Tibial artery (tissue), 4 donors: ENCODE results near the gene ZNF268.

Experiments
- DNase-seq, 2 donors: peaks; one replicate each; pipeline ENCODE4 v3.0.0-alpha.2; 2019
- H3K27ac ChIP-seq, 2 donors: fragments of 200-600 bp; sonication (generic) in 1 of 2; 1 replicate in 1 of 2; 2 replicates in 1 of 2; pipeline ENCODE4 v1.5.1; 2018 to 2019; ENCODE audit warnings: mild to moderate bottlenecking in 1 of 2
- H3K27me3 ChIP-seq, 2 donors: fragments of 200-600 bp; sonication (generic) in 1 of 2; one replicate each; pipeline versions ENCODE4 v1.5.1 to v1.6.0; 2016 to 2019
- H3K36me3 ChIP-seq, 3 donors: fragments of 200-600 bp; sonication (generic) in 2 of 3; one replicate each; pipeline ENCODE4 v1.5.1; 2016 to 2019; ENCODE audit warnings: mild to moderate bottlenecking in 2 of 3
- H3K4me1 ChIP-seq, 4 donors: fragments of 200-600 bp; sonication (generic) in 2 of 4; 1 replicate in 3 of 4; 2 replicates in 1 of 4; pipeline ENCODE4 v1.5.1; 2016 to 2019
- H3K4me3 ChIP-seq, 2 donors: fragments of 200-600 bp; sonication (generic) in 1 of 2; 1 replicate in 1 of 2; 2 replicates in 1 of 2; pipeline ENCODE4 v1.5.1; 2018 to 2019; ENCODE audit warnings: mild to moderate bottlenecking in 2 of 2
- H3K9me3 ChIP-seq, 3 donors: fragments of 200-600 bp; sonication (generic) in 1 of 3; one replicate each; pipeline ENCODE4 v1.5.1; 2016 to 2019
- CTCF ChIP-seq, 2 experiments: fragments of 200-600 bp in 1 of 2; fragments of 450-650 bp in 1 of 2; IDR thresholded peaks; one replicate each; pipeline ENCODE4 v1.5.1; 2017 to 2019; ENCODE audit warnings: antibody characterized with exemption in 2 of 2, mild to moderate bottlenecking in 1 of 2, moderate library complexity in 1 of 2
- intact Hi-C: fragments of 100-400 bp; cut with DNase I; formaldehyde crosslinking; loops from one replicate; pipeline ENCODE4 v1.15.0; 2023; ENCODE audit warnings: low total_unique reads

The ZNF268 gene

GRCh38 chr12:133172491-133172890 is 8.8 kb upstream of the ZNF268 start:
- no peak overlapping the region for H3K4me3 ChIP-seq
- no peak for TF ChIP-seq CTCF (IDR thresholded peaks at IDR 0.05)
- H3K27ac ChIP-seq, result no peak overlapping the region
- H3K27me3 ChIP-seq, result no peaks in the 10 kb centered on the region
- peaks cover 6 to 79% (median 28%) of the 10 kb centered on the region in 3 donors for H3K9me3 ChIP-seq
- peaks cover 0 to 5% (median 0%) of the 10 kb centered on the region in 3 donors for H3K36me3 ChIP-seq
- intact Hi-C loops, result no loop called here
- no peak for DNase-seq
- H3K4me1 ChIP-seq, result no peaks in the 10 kb centered on the region

- Histone ChIP-seq H3K4me3 (no peak overlapping the region), H3K27ac (no peak overlapping the region), H3K36me3 (no peaks in the 10 kb centered on the region), H3K9me3 (peaks cover 6 to 74% (median 16%) of the 10 kb centered on the region in 3 donors), H3K4me1 (no peaks in the 10 kb centered on the region), H3K27me3 (no peaks in the 10 kb centered on the region)
- intact Hi-C loops, result no loop called here
- no peak for DNase-seq
- no peak for TF ChIP-seq CTCF (IDR thresholded peaks at IDR 0.05)
Observed at GRCh38 chr12:133174901-133175300, 6.4 kb upstream of the ZNF268 start.

- no peak for DNase-seq
- peaks cover 28 to 31% (median 29%) of the 10 kb centered on the region in 3 donors for H3K36me3 ChIP-seq
- H3K4me1 ChIP-seq, result peaks cover 0 to 12% (median 10%) of the 10 kb centered on the region in 4 donors
- H3K27ac ChIP-seq, result peak overlapping the region in 1 of 2 donors; percentile 72
- no peak for TF ChIP-seq CTCF (IDR thresholded peaks at IDR 0.05)
- intact Hi-C loops, result no loop called here
- H3K27me3 ChIP-seq, result no peaks in the 10 kb centered on the region
- H3K4me3 ChIP-seq, result no peak overlapping the region
- H3K9me3 ChIP-seq, result peaks cover 4 to 58% (median 16%) of the 10 kb centered on the region in 3 donors
Observed at GRCh38 chr12:133180669-133181068, 626 bp upstream of the ZNF268 start.

GRCh38 chr12:133190176-133190575 is 8.9 kb downstream of the ZNF268 start:
- Histone ChIP-seq H3K4me1 (no peaks in the 10 kb centered on the region), H3K9me3 (peaks cover 5 to 99% (median 95%) of the 10 kb centered on the region in 3 donors), H3K27ac (no peak overlapping the region), H3K4me3 (no peak overlapping the region), H3K27me3 (no peaks in the 10 kb centered on the region), H3K36me3 (peaks cover 97 to 100% (median 100%) of the 10 kb centered on the region in 3 donors)
- DNase-seq, result no peak
- TF ChIP-seq CTCF (IDR thresholded peaks at IDR 0.05), result no peak
- intact Hi-C loops, result no loop called here

- H3K9me3 ChIP-seq, result peaks cover 5 to 92% (median 87%) of the 10 kb centered on the region in 3 donors
- no peak for TF ChIP-seq CTCF (IDR thresholded peaks at IDR 0.05)
- no peak overlapping the region for H3K27ac ChIP-seq
- no peaks in the 10 kb centered on the region for H3K27me3 ChIP-seq
- no peak for DNase-seq
- no peaks in the 10 kb centered on the region for H3K4me1 ChIP-seq
- intact Hi-C loops, result no loop called here
- H3K4me3 ChIP-seq, result no peak overlapping the region
- peaks cover 92 to 96% (median 92%) of the 10 kb centered on the region in 3 donors for H3K36me3 ChIP-seq
Observed at GRCh38 chr12:133192847-133193246, 11.6 kb downstream of the ZNF268 start.

GRCh38 chr12:133201888-133202287 is 20.6 kb downstream of the ZNF268 start:
- TF ChIP-seq CTCF (IDR thresholded peaks at IDR 0.05), result no peak
- no peaks in the 10 kb centered on the region for H3K27me3 ChIP-seq
- H3K27ac ChIP-seq, result no peak overlapping the region
- DNase-seq, result no peak
- peaks cover 52 to 74% (median 73%) of the 10 kb centered on the region in 3 donors for H3K36me3 ChIP-seq
- H3K9me3 ChIP-seq, result peaks cover 41 to 83% (median 71%) of the 10 kb centered on the region in 3 donors
- intact Hi-C loops, result no loop called here
- H3K4me1 ChIP-seq, result no peaks in the 10 kb centered on the region
- H3K4me3 ChIP-seq, result no peak overlapping the region
